Large intestine (tissue), 3 donors: Measurements from ENCODE around the gene ACP6. TPM values are rescaled to one million over a fixed set of nuclear protein-coding genes. Genes with fewer than 3 reads are reported as not detected.
"Not testable (repeated sequence)": the region's sequence is repeated elsewhere in the genome, so short reads cannot be mapped to it uniquely, and the experiment has no call there.

Experiments used
- DNase-seq, 2 donors: peaks; one replicate each; pipeline versions ENCODE4 v3.0.0 to v3.0.0-alpha.2; 2013
- H3K27ac ChIP-seq: one replicate; pipeline ENCODE4 v1.5.1; 2013; ENCODE audit warnings: low read length
- H3K27me3 ChIP-seq: 2 replicates; pipeline ENCODE4 v1.6.1; 2013; ENCODE audit warnings: low read length; ENCODE audit not compliant: control insufficient read depth, insufficient read depth
- H3K36me3 ChIP-seq: 2 replicates; pipeline ENCODE4 v1.6.1; 2013; ENCODE audit warnings: low read length; ENCODE audit not compliant: control insufficient read depth, insufficient read depth
- H3K4me1 ChIP-seq: one replicate; pipeline ENCODE4 v1.6.1; 2013; ENCODE audit warnings: low read length; ENCODE audit not compliant: control insufficient read depth, insufficient read depth
- H3K4me3 ChIP-seq: one replicate; pipeline ENCODE4 v1.5.1; 2013; ENCODE audit warnings: low read length
- H3K9me3 ChIP-seq: one replicate; pipeline ENCODE4 v1.6.1; 2013; ENCODE audit warnings: mild to moderate bottlenecking, low read depth, low read length, moderate library complexity; ENCODE audit not compliant: control insufficient read depth
- WGBS: methylation state at CpG from one replicate; pipeline ENCODE4 v1.1.5; 2013; ENCODE audit warnings: low lambda C conversion rate; ENCODE audit not compliant: insufficient coverage; 5-methylcytosine and 5-hydroxymethylcytosine counted together
- polyA plus RNA-seq: library from polyadenylated mRNA; unstranded; fragments of 120-200 nt; gene quantifications from one replicate; pipeline ENCODE4 v1.2.1, GENCODE V29; 2013

ACP6 gene
- polyA plus RNA-seq, 1 donor, result 21.8 TPM

DNA sequence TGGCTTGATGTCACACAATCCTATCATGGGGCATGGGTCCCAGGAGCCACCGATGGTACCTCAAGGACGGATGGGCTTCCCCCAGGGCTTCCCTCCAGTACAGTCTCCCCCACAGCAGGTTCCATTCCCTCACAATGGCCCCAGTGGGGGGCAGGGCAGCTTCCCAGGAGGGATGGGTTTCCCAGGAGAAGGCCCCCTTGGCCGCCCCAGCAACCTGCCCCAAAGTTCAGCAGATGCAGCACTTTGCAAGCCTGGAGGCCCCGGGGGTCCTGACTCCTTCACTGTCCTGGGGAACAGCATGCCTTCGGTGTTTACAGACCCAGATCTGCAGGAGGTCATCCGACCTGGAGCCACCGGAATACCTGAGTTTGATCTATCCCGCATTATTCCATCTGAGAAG is 46.3 kb downstream of the ACP6 start:
- no CpG with 5 or more reads among the region's 8 CpGs for WGBS
- Histone ChIP-seq H3K9me3 (no peaks in the 10 kb centered on the region), H3K27ac (no peak overlapping the region), H3K4me1 (peaks cover 24% of the 10 kb centered on the region), H3K36me3 (peaks cover 54% of the 10 kb centered on the region), H3K27me3 (no peaks in the 10 kb centered on the region), H3K4me3 (no peak overlapping the region)
- no peak for DNase-seq

GRCh38 chr1:147622731-147623130 is 47.6 kb downstream of the ACP6 start:
- H3K4me1 ChIP-seq, result peaks cover 24% of the 10 kb centered on the region
- H3K9me3 ChIP-seq, result no peaks in the 10 kb centered on the region
- WGBS, result 60% methylated on average over 1 of the region's 2 CpGs
- no peak for DNase-seq
- no peak overlapping the region for H3K4me3 ChIP-seq
- H3K27ac ChIP-seq, result no peak overlapping the region
- no peaks in the 10 kb centered on the region for H3K27me3 ChIP-seq
- H3K36me3 ChIP-seq, result peaks cover 64% of the 10 kb centered on the region

- H3K4me3 ChIP-seq, result no peak overlapping the region
- no peaks in the 10 kb centered on the region for H3K27me3 ChIP-seq
- H3K9me3 ChIP-seq, result no peaks in the 10 kb centered on the region
- WGBS, result no CpG with 5 or more reads among the region's 12 CpGs
- no peak overlapping the region for H3K27ac ChIP-seq
- no peak for DNase-seq
- peaks cover 84% of the 10 kb centered on the region for H3K36me3 ChIP-seq
- H3K4me1 ChIP-seq, result peaks cover 8% of the 10 kb centered on the region
These were observed 49.8 kb downstream of the ACP6 start for GRCh38 chr1:147620543-147620942.

DNA sequence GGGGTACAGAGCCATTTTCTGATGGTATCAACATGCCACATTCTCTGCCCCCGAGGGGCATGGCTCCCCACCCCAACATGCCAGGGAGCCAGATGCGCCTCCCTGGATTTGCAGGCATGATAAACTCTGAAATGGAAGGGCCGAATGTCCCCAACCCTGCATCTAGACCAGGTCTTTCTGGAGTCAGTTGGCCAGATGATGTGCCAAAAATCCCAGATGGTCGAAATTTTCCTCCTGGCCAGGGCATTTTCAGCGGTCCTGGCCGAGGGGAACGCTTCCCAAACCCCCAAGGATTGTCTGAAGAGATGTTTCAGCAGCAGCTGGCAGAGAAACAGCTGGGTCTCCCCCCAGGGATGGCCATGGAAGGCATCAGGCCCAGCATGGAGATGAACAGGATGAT is 50.6 kb downstream of the ACP6 start:
- Histone ChIP-seq H3K27me3 (no peaks in the 10 kb centered on the region), H3K36me3 (peaks cover 89% of the 10 kb centered on the region), H3K4me1 (peaks cover 1% of the 10 kb centered on the region), H3K4me3 (no peak overlapping the region), H3K27ac (no peak overlapping the region), H3K9me3 (no peaks in the 10 kb centered on the region)
- WGBS, result no CpG with 5 or more reads among the region's 7 CpGs
- DNase-seq, result no peak

- Histone ChIP-seq H3K9me3 (no peaks in the 10 kb centered on the region), H3K27ac (no peak overlapping the region), H3K27me3 (no peaks in the 10 kb centered on the region), H3K4me3 (no peak overlapping the region), H3K4me1 (no peaks in the 10 kb centered on the region), H3K36me3 (peaks cover 89% of the 10 kb centered on the region)
- 94% methylated on average over 2 of the region's 8 CpGs for WGBS
- DNase-seq, result no peak
These were observed 51.6 kb downstream of the ACP6 start for GRCh38 chr1:147618771-147619170.

- no CpG with 5 or more reads among the region's 4 CpGs for WGBS
- Histone ChIP-seq H3K9me3 (no peaks in the 10 kb centered on the region), H3K4me1 (no peaks in the 10 kb centered on the region), H3K27me3 (no peaks in the 10 kb centered on the region), H3K27ac (no peak overlapping the region), H3K36me3 (peaks cover 88% of the 10 kb centered on the region), H3K4me3 (no peak overlapping the region)
- no peak for DNase-seq
These were observed 52.2 kb downstream of the ACP6 start for GRCh38 chr1:147618077-147618569.

- no CpG with 5 or more reads among the region's 4 CpGs for WGBS
- H3K27ac ChIP-seq, H3K27me3 ChIP-seq, H3K4me1 ChIP-seq, DNase-seq, H3K9me3 ChIP-seq, H3K4me3 ChIP-seq: not testable (repeated sequence)
- peaks cover 84% of the 10 kb centered on the region for H3K36me3 ChIP-seq
These were observed 55.4 kb downstream of the ACP6 start for GRCh38 chr1:147614966-147615365.

- Histone ChIP-seq H3K27ac (no peak overlapping the region), H3K36me3 (peaks cover 72% of the 10 kb centered on the region), H3K4me3 (no peak overlapping the region), H3K9me3 (no peaks in the 10 kb centered on the region), H3K27me3 (no peaks in the 10 kb centered on the region), H3K4me1 (no peaks in the 10 kb centered on the region)
- no peak for DNase-seq
These were observed 56.8 kb downstream of the ACP6 start for GRCh38 chr1:147613506-147613905.

- Histone ChIP-seq H3K9me3 (no peaks in the 10 kb centered on the region), H3K36me3 (peaks cover 72% of the 10 kb centered on the region), H3K4me1 (no peaks in the 10 kb centered on the region), H3K27me3 (no peaks in the 10 kb centered on the region), H3K4me3 (no peak overlapping the region), H3K27ac (no peak overlapping the region)
- WGBS, result no CpG with 5 or more reads among the region's 4 CpGs
- peak in 1 of 2 donors; percentile 45 for DNase-seq
These were observed 58.0 kb downstream of the ACP6 start for GRCh38 chr1:147612366-147612765.

DNA sequence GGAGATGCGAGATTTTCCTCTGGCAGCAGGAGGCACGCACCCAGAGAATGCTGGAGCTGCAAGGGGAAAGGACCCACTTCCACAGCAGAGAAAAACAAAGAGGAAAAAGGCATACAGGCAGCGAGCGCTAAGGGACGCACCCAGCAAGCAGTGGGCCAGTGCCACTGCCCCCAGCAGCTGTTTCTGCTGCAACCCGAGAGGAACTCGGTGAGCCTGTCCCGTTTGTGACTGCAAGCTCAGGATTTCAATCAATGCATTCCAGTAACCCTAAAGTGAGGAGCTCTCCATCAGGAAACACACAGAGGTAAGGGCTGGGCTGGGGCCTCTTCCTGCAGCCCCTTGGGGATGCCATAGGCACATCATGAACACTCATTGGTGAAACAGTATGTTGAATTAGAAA is 58.7 kb downstream of the ACP6 start:
- peaks cover 71% of the 10 kb centered on the region for H3K36me3 ChIP-seq
- no CpG with 5 or more reads among the region's 8 CpGs for WGBS

DNA sequence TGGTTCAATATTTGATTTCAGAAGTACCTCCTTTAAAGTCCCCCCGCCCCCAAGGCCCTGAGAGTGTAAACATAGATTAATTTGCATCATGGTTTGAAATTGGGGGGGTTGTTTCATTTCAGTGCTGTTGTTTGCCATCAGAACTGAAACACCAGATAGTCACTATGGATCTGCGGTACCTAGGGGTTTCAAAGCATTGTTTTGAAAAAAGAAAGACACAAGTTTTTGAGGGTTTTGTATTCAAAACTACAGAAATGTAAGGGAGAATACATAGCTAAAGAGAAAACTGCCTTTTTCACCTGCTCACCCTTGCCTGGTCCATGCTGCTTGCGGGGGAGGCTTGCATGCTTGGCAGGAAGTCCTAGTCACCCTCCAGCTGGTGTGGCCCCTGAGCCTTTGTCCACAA is 59.3 kb downstream of the ACP6 start:
- Histone ChIP-seq H3K27ac (no peak overlapping the region), H3K4me3 (no peak overlapping the region), H3K9me3 (no peaks in the 10 kb centered on the region), H3K4me1 (no peaks in the 10 kb centered on the region), H3K36me3 (peaks cover 69% of the 10 kb centered on the region), H3K27me3 (no peaks in the 10 kb centered on the region)
- no peak for DNase-seq
- 100% methylated on average over 1 of the region's 3 CpGs for WGBS

More for the DNA sequence above, 58.7 kb downstream of the ACP6 start:
- no peak overlapping the region for H3K4me3 ChIP-seq
- no peak for DNase-seq
- H3K4me1 ChIP-seq, result no peaks in the 10 kb centered on the region
- no peaks in the 10 kb centered on the region for H3K27me3 ChIP-seq
- no peak overlapping the region for H3K27ac ChIP-seq
- H3K9me3 ChIP-seq, result no peaks in the 10 kb centered on the region
